PC-3 (cell line): ENCODE measurements around the gene POLRMT. TPM values are rescaled to one million over a fixed set of nuclear protein-coding genes. Genes with fewer than 3 reads are reported as not detected.

Source experiments
- ATAC-seq: fragments of 200-7000 bp; cut with Tn5 transposase; 2 replicates; pipeline ENCODE4 v1.9.1; 2020; ENCODE audit warnings: mild to moderate bottlenecking, moderate library complexity
- BruUV-seq: library from RNA; stranded (reverse); fragments of 400-500 nt; replicated peaks from 2 replicates; lab custom pipeline; 2021; lab: Mats Ljungman, UMichigan
- CTCF ChIA-PET: fragments of 300-600 bp; sonication (Branson Sonifier 250); formaldehyde crosslinking; loops from one replicate; lab custom pipeline; 2022; ENCODE audit warnings: antibody characterized with exemption; lab: Charles Lee
- POLR2A ChIA-PET: fragments of 300-600 bp; sonication (Branson Sonifier 250); formaldehyde crosslinking; loops from one replicate; lab custom pipeline; 2022; ENCODE audit warnings: antibody characterized with exemption; ENCODE audit not compliant: unreplicated experiment; lab: Charles Lee
- DNase-seq: peaks from one replicate; pipeline ENCODE4 v3.0.0-alpha.2; 2015
- H2AFZ ChIP-seq: fragments of 300-600 bp; sonication (generic); 2 replicates; pipeline ENCODE4 v1.6.0; 2016; ENCODE audit warnings: antibody characterized with exemption, low read length
- H3F3A ChIP-seq: fragments of 300-600 bp; sonication (generic); one replicate; pipeline ENCODE4 v1.6.0; 2017; ENCODE audit warnings: antibody characterized with exemption, low read length, control low read depth, mild to moderate bottlenecking; ENCODE audit not compliant: unreplicated experiment
- H3K27ac ChIP-seq: fragments of 300-600 bp; sonication (generic); 2 replicates; pipeline ENCODE4 v1.5.1; 2016; ENCODE audit warnings: mild to moderate bottlenecking, low read length
- H3K27me3 ChIP-seq: fragments of 300-600 bp; sonication (generic); 2 replicates; pipeline ENCODE4 v1.6.1; 2016; ENCODE audit warnings: low read length, mixed read lengths
- H3K36me3 ChIP-seq: fragments of 300-600 bp; sonication (generic); 2 replicates; pipeline ENCODE4 v1.6.1; 2016; ENCODE audit warnings: low read depth, mixed run types, low read length, mixed read lengths
- H3K4me1 ChIP-seq: fragments of 300-600 bp; sonication (generic); 2 replicates; pipeline ENCODE4 v1.5.1; 2016; ENCODE audit warnings: low read length; ENCODE audit not compliant: insufficient read depth
- H3K4me2 ChIP-seq: fragments of 300-600 bp; sonication (generic); 2 replicates; pipeline ENCODE4 v1.6.0; 2016; ENCODE audit warnings: low read length
- H3K4me3 ChIP-seq: fragments of 300-600 bp; sonication (generic); 2 replicates; pipeline ENCODE4 v1.5.1; 2016; ENCODE audit warnings: mild to moderate bottlenecking, low read length, mixed read lengths
- H3K79me2 ChIP-seq: fragments of 300-600 bp; sonication (generic); 2 replicates; pipeline ENCODE4 v1.6.1; 2017; ENCODE audit warnings: low read length, mixed read lengths
- H3K9ac ChIP-seq: fragments of 300-600 bp; sonication (generic); 2 replicates; pipeline ENCODE4 v1.6.0; 2016; ENCODE audit warnings: mild to moderate bottlenecking, low read length
- H3K9me2 ChIP-seq: fragments of 300-600 bp; sonication (generic); replicated peaks from 2 replicates; pipeline ENCODE4 v1.6.1; 2016; ENCODE audit warnings: mixed run types, low read length, mixed read lengths
- H3K9me3 ChIP-seq: fragments of 300-600 bp; sonication (generic); 2 replicates; pipeline ENCODE4 v1.6.1; 2016; ENCODE audit warnings: low read length, mixed read lengths
- H4K20me1 ChIP-seq: fragments of 300-600 bp; sonication (generic); 2 replicates; pipeline ENCODE4 v1.6.1; 2016; ENCODE audit warnings: low read length, mixed read lengths
- CTCF ChIP-seq: fragments of 300-600 bp; sonication (generic); conservative IDR thresholded peaks from 2 replicates; pipeline ENCODE4 v1.5.1; 2017; ENCODE audit warnings: antibody characterized with exemption, low read depth, mild to moderate bottlenecking, low read length
- EZH2 ChIP-seq: fragments of 300-600 bp; sonication (generic); IDR thresholded peaks from one replicate; pipeline ENCODE4 v1.6.1; 2017; ENCODE audit warnings: antibody characterized with exemption, mild to moderate bottlenecking, low read length; ENCODE audit not compliant: unreplicated experiment
- EZH2phosphoT487 ChIP-seq: fragments of 300-600 bp; sonication (generic); IDR thresholded peaks from 2 replicates; pipeline ENCODE4 v1.6.1; 2018; ENCODE audit warnings: mild to moderate bottlenecking, antibody characterized with exemption, low read length, borderline replicate concordance
- intact Hi-C: fragments of 100-400 bp; cut with micrococcal nuclease; formaldehyde crosslinking; loops from 2 replicates; pipeline ENCODE4 v1.9.0; 2023
- total RNA-seq: library from RNA; depleted of rRNA; stranded (reverse); fragments of >200 nt; gene quantifications from 2 replicates; pipeline ENCODE4 v1.2.3, GENCODE V29; 2014

Gene POLRMT
- total RNA-seq, 1 experiment from 2014 or later, result 60.5 TPM

- no peak overlapping the region for H3K4me2 ChIP-seq
- H3K27ac ChIP-seq, result no peak overlapping the region
- POLR2A ChIA-PET, result no interaction called here
- H2AFZ ChIP-seq, result no peak overlapping the region
- H3K9me2 ChIP-seq, result no peaks in the 10 kb centered on the region
- H3K36me3 ChIP-seq, result no peaks in the 10 kb centered on the region
- TF ChIP-seq EZH2phosphoT487, result no peak
- TF ChIP-seq CTCF, result no peak
- TF ChIP-seq EZH2, result no peak
- H3K4me1 ChIP-seq, result no peaks in the 10 kb centered on the region
- H3K4me3 ChIP-seq, result no peak overlapping the region
- no TSS peak for BruUV-seq
- no peak for ATAC-seq
- no peaks in the 10 kb centered on the region for H3K27me3 ChIP-seq
- DNase-seq, result no peak
- peaks cover 4% of the 10 kb centered on the region for H3K79me2 ChIP-seq
- intact Hi-C loops, result no loop called here
- CTCF ChIA-PET, result no interaction called here
- H3F3A ChIP-seq, result no peaks in the 10 kb centered on the region
- H3K9ac ChIP-seq, result no peak overlapping the region
- H4K20me1 ChIP-seq, result no peaks in the 10 kb centered on the region
- no peaks in the 10 kb centered on the region for H3K9me3 ChIP-seq
Measured at GRCh38 chr19:647566-648284, 14.4 kb upstream of the POLRMT start.

GRCh38 chr19:646779-647565 is 13.6 kb upstream of the POLRMT start:
- CTCF ChIA-PET, result no interaction called here
- Histone ChIP-seq H3K36me3 (no peaks in the 10 kb centered on the region), H3K9ac (no peak overlapping the region), H3F3A (no peaks in the 10 kb centered on the region), H3K9me3 (no peaks in the 10 kb centered on the region), H3K27ac (no peak overlapping the region), H3K4me2 (no peak overlapping the region), H4K20me1 (no peaks in the 10 kb centered on the region), H3K4me1 (no peaks in the 10 kb centered on the region), H2AFZ (no peak overlapping the region), H3K4me3 (no peak overlapping the region), H3K27me3 (no peaks in the 10 kb centered on the region), H3K9me2 (no peaks in the 10 kb centered on the region), H3K79me2 (no peaks in the 10 kb centered on the region)
- ATAC-seq (no peak), DNase-seq (no peak)
- intact Hi-C loops, result no loop called here
- BruUV-seq, result no TSS peak
- TF ChIP-seq EZH2phosphoT487 (no peak), CTCF (no peak), EZH2 (no peak)
- POLR2A ChIA-PET, result no interaction called here
